Omental fat pad (tissue), 4 donors: ENCODE results near the gene GALNT14. TPM values are rescaled to one million over a fixed set of nuclear protein-coding genes. Genes with fewer than 3 reads are reported as not detected.

Experiments
- ATAC-seq: fragments of 150-250 bp; one replicate; pipeline ENCODE4 v1.9.1; 2016; ENCODE audit warnings: mild to moderate bottlenecking, moderate library complexity; ENCODE audit not compliant: low FRiP score
- DNase-seq: peaks from one replicate; pipeline ENCODE4 v3.0.0-alpha.2; 2019; ENCODE audit warnings: low spot score
- total RNA-seq, 4 donors: library from RNA; depleted of rRNA; stranded (reverse); fragments of >200 nt; gene quantifications; one replicate each; pipeline ENCODE4 v1.1.0, GENCODE V29; 2016
- TF ChIP-seq, protein P1 (sequence below), 3 donors: fragments of 450-650 bp; IDR thresholded peaks; one replicate each; pipeline ENCODE4 v1.5.1; 2016 to 2017; ENCODE audit warnings: antibody characterized with exemption in 3 of 3, mild to moderate bottlenecking in 3 of 3, moderate library complexity in 2 of 3

Gene GALNT14
- total RNA-seq, 4 donors from 2014 or later, result 0.65 to 2.6 (median 2.0) TPM

DNA sequence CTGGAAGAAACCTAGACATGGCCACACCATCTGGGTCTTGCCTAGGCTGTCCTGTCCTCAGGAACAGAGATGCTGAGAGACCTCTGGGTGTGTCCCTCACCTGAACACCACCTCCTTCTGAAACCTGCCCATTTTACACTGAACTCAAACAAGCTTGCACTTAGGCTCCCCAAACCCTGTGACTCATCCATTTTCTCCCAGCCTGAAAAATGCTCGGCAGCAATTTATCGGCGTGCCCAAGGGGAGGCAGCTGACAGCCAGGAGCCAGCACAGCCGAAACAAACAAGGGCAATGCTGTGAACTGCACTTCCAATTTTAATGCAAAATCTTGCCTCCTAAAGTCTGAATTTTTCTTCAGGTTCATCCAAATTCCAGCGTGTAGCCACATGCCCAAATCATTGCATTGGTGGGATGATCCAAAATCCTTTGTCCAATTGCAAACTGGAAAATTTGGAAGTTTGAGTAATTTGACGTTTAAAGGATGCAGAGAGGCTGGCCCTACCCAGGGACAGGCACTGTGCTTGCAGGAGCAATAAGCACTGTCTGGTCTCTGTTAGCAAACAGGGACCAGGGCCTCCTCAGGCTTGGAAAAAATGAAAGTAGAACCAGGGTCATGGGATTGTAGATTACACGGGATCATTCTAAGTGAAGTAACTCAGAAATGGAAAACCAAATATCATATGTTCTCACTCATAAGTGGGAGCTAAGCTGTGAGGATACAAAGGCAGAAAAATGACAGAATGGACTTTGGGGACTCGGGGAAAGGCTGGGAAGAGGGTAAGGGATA, 67.7 kb downstream of the GALNT14 start:
- ATAC-seq, result no peak
- TF ChIP-seq, protein P1, sequence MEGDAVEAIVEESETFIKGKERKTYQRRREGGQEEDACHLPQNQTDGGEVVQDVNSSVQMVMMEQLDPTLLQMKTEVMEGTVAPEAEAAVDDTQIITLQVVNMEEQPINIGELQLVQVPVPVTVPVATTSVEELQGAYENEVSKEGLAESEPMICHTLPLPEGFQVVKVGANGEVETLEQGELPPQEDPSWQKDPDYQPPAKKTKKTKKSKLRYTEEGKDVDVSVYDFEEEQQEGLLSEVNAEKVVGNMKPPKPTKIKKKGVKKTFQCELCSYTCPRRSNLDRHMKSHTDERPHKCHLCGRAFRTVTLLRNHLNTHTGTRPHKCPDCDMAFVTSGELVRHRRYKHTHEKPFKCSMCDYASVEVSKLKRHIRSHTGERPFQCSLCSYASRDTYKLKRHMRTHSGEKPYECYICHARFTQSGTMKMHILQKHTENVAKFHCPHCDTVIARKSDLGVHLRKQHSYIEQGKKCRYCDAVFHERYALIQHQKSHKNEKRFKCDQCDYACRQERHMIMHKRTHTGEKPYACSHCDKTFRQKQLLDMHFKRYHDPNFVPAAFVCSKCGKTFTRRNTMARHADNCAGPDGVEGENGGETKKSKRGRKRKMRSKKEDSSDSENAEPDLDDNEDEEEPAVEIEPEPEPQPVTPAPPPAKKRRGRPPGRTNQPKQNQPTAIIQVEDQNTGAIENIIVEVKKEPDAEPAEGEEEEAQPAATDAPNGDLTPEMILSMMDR (IDR thresholded peaks at IDR 0.05), result no peak

DNA sequence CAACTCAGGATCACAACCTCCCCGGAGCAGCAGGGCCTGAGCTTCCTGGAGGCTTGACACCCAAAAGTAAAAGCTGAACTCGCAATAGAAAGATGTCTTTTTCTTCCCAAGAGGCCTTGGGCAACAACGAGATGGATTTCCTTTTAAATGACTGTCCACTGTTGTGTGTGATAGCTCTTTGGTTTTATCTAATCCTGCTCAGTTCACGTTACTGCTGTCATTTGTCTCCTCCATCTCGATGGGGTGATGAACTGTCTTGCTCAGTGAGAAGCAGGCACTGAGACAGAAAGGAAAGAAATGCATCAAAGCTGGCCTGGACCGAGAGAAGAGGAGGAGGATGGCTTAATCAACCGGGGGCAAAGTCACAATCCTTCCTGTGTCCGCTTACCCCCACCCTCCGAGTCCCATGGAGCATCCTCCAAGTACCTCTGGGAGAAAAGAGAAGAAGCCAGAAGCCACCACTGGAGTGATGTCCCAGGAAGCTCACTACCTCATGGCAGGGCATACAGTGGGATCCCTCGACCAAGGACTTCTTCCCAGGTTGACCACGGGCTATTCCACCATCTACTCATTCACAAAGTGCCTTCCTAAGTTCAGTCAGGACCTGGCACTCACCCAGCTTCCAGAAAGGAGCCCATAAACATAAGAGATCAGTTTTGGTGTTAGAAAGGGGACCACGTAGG, 68.5 kb downstream of the GALNT14 start:
- ATAC-seq, result no peak

More for the DNA sequence above, 67.7 kb downstream of the GALNT14 start:
- DNase-seq, result no peak

DNA sequence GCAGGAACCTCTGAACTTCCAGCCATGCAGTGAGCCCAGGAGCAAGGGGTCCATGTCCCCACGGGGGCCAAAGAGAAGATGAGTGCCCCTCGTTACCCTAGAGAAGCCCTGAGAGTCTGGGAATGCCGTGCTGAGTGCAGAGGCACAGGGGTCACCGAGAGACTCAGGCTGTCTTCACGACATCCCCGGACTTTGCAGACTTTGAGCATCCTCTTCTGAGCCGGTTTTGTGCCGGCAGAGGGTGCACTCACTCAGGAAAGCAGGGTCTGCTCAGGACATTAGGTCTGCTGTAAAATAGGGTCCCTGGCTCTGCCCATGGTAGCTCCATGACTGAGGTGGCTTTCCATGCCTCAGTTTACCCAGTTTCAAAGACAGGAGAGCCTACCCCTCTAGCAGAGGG, 71.0 kb downstream of the GALNT14 start:
- ATAC-seq (no peak), DNase-seq (no peak)
- TF ChIP-seq, protein P1 (IDR thresholded peaks at IDR 0.05), result no peak

More for the DNA sequence above, 68.5 kb downstream of the GALNT14 start:
- TF ChIP-seq, protein P1 (IDR thresholded peaks at IDR 0.05), result no peak
- DNase-seq, result no peak

DNA sequence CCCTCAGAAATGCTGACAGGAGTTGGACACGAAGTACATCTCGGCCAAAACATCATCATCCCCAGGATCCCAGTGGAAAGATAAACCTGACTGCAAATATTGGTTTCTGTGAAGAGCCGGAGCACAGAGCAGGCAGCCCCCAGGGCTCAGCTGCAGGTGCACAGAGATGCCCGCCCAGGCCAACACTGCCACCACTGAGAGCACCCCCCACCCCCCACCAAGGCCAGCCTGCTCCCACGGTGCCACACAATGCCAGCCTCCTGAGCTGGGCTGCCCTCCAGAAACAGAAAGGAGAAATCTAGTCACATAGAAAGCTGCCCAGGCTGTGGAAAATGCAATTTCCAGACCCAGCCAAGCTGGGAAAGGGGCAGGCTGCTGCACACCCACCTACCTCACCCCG, 71.7 kb downstream of the GALNT14 start:
- TF ChIP-seq, protein P1 (IDR thresholded peaks at IDR 0.05), result no peak
- DNase-seq (no peak), ATAC-seq (no peak)

DNA sequence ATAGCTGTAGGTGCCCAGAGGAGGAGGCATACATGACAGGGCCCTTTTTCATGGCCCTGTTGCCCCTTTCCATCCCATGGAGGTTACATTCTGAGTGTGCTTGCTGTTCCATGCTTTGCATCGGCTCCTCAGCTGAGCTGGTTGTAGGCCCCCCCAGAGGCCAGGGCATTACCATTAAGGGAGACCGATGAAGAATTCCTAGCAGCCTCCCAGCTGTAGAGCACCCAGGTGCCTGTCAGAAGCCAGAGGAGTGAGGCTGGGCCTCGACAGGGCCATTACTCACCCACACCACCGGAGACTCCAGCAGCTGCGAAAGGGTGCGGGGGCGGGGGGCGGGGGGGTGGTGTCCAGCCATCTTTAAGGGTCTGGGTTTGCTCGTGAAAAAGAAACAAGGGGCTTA, 72.2 kb downstream of the GALNT14 start:
- DNase-seq (no peak), ATAC-seq (no peak)
- TF ChIP-seq, protein P1 (IDR thresholded peaks at IDR 0.05), result no peak

DNA sequence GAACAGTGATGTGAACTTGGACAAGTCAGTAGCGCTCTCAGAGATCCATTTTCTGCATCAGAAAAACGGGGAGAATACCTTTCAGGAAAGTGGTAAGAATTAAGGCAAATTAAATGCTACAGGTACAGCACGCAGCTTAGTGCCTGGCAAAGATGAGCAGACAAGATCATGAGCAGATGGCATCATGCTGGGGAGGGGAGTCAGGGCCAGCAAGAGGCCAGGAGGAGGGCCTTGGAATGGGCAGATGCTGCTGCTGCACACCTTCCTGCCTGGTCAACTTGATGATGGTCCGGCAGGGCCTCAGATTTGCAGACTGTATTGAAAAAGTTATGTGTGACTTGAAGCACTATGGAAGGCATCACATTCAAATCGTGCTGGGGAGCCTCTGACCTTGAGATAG, 72.9 kb downstream of the GALNT14 start:
- DNase-seq (no peak), ATAC-seq (no peak)
- TF ChIP-seq, protein P1 (IDR thresholded peaks at IDR 0.05), result no peak
